ENCODE results near the gene GLT6D1. TPM values are rescaled to one million over a fixed set of nuclear protein-coding genes. Genes with fewer than 3 reads are reported as not detected.

The GLT6D1 gene
- total and polyA plus RNA-seq, 2 of the 4 experiments (the other 2 are of a cell fraction): not detected

- ATAC-seq (ENCODE audit: low read depth): no peak
- dilution Hi-C loops (cut with HindIII; ENCODE audit: low sequenced_read_pairs, unreplicated experiment): no loop called here
- H2BK20ac ChIP-seq (ENCODE audit: low read depth, low read length): no peak overlapping the region
- no TSS peak for BruUV-seq (replicated peaks)
- no peak overlapping the region for H3K23ac ChIP-seq (ENCODE audit: low read depth, low read length)
- H3K4ac ChIP-seq (ENCODE audit: low read depth, low read length): no peak overlapping the region
- no peaks in the 10 kb centered on the region for H3K79me1 ChIP-seq (ENCODE audit: low read depth in 1 of 2, low read length in 2 of 2)
- H4K20me1 ChIP-seq (ENCODE audit: insufficient read depth, low read length): no peaks in the 10 kb centered on the region
- H2BK5ac ChIP-seq (ENCODE audit: low read depth, low read length, poor library complexity, severe bottlenecking): no peak overlapping the region
- H3K14ac ChIP-seq (replicated peaks; ENCODE audit: low read depth, low read length): no peak overlapping the region
- H3K9me1 ChIP-seq (ENCODE audit: insufficient read depth, low read length): no peaks in the 10 kb centered on the region
- in situ Hi-C loops (cut with MboI; ENCODE audit: low sequenced_read_pairs): no loop called here
- H3K9me3 ChIP-seq (ENCODE audit: control insufficient read depth, insufficient read depth, low read length): peaks cover 7% of the 10 kb centered on the region; the same call in 1 of the 2 replicates
- TF ChIP-seq RFX5 (IDR thresholded peaks at IDR 0.05; ENCODE audit: low read depth, low read length): no peak
- TF ChIP-seq, protein P1, sequence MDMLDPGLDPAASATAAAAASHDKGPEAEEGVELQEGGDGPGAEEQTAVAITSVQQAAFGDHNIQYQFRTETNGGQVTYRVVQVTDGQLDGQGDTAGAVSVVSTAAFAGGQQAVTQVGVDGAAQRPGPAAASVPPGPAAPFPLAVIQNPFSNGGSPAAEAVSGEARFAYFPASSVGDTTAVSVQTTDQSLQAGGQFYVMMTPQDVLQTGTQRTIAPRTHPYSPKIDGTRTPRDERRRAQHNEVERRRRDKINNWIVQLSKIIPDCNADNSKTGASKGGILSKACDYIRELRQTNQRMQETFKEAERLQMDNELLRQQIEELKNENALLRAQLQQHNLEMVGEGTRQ (IDR thresholded peaks at IDR 0.05; ENCODE audit: low read depth, low read length): no peak
- TF ChIP-seq CHD1 (IDR thresholded peaks at IDR 0.05; ENCODE audit: low read depth, low read length): no peak
- no peak for TF ChIP-seq RAD21 (IDR thresholded peaks at IDR 0.05; ENCODE audit: low read length)
- TF ChIP-seq MAFK (IDR thresholded peaks at IDR 0.05; ENCODE audit: low read depth, low read length): no peak
- no peak for TF ChIP-seq RCOR1 (IDR thresholded peaks at IDR 0.05; ENCODE audit: insufficient replicate concordance, low read length)
- no peak for TF ChIP-seq FOS (IDR thresholded peaks at IDR 0.05; ENCODE audit: low read depth, low read length)
- no peak for TF ChIP-seq NFE2L2 (IDR thresholded peaks at IDR 0.05; ENCODE audit: low read depth, low read length)
- TF ChIP-seq BHLHE40 (IDR thresholded peaks at IDR 0.05; ENCODE audit: low read depth, low read length): no peak
- no peak for TF ChIP-seq CTCF (conservative IDR thresholded peaks at IDR 0.05; ENCODE audit: low read depth, low read length)
- TF ChIP-seq CEBPB (IDR thresholded peaks at IDR 0.05; ENCODE audit: low read depth, low read length): no peak
- TF ChIP-seq MXI1 (IDR thresholded peaks at IDR 0.05; ENCODE audit: borderline replicate concordance, low read depth, low read length): no peak
- H2BK15ac ChIP-seq (ENCODE audit: low read depth, low read length): no peak overlapping the region
- no peak overlapping the region for H3K18ac ChIP-seq (ENCODE audit: low read depth, low read length)
- no peaks in the 10 kb centered on the region for H3K4me1 ChIP-seq (ENCODE audit: control insufficient read depth, insufficient read depth, low read length)
- no peak overlapping the region for H3K56ac ChIP-seq (ENCODE audit: extremely low read depth, insufficient read depth, low read length)
- no peak overlapping the region for H4K8ac ChIP-seq (ENCODE audit: low read depth in 2 of 2, low read length in 2 of 2)
- H3K27ac ChIP-seq (ENCODE audit: insufficient read depth, low read length): no peak overlapping the region
- 72% methylated on average over 5 of the region's 15 CpGs; no CpG with 5 or more reads in 1 of the 2 experiments for WGBS, 2 experiments (ENCODE audit: extremely low coverage in 2 of 2, insufficient read length in 1 of 2)
- no peak overlapping the region for H3K4me3 ChIP-seq (ENCODE audit: insufficient read depth, low read depth, low read length)
- no peak overlapping the region for H3K4me2 ChIP-seq (ENCODE audit: low read depth, low read length)
- no peak for DNase-seq
- CTCF ChIA-PET: no interaction called here
- H4K5ac ChIP-seq (ENCODE audit: low read depth, low read length): no peak overlapping the region
- no peak overlapping the region for H2AK5ac ChIP-seq (ENCODE audit: low read depth, low read length)
- H2BK120ac ChIP-seq (ENCODE audit: low read depth, low read length): no peak overlapping the region
- H2AK9ac ChIP-seq (replicated peaks; ENCODE audit: low read depth, low read length, poor library complexity): no peak overlapping the region
- H3K27me3 ChIP-seq (ENCODE audit: control insufficient read depth, insufficient read depth, low read length): no peaks in the 10 kb centered on the region
- no peak overlapping the region for H2AFZ ChIP-seq (replicated peaks; ENCODE audit: low read length, poor library complexity)
- POLR2A ChIA-PET (ENCODE audit: unreplicated experiment): no interaction called here
- intact Hi-C loops (cut with micrococcal nuclease): no loop called here
- H3K9ac ChIP-seq (ENCODE audit: low read depth, low read length): no peak overlapping the region
- H4K91ac ChIP-seq (ENCODE audit: insufficient read depth, low read depth, low read length): no peak overlapping the region
- H3K36me3 ChIP-seq (ENCODE audit: control insufficient read depth, insufficient read depth, low read length): no peaks in the 10 kb centered on the region
Observed at GRCh38 chr9:135574943-135575342, 64.4 kb downstream of the GLT6D1 start.

Measured in IMR-90 (cell line).